Left renal pelvis (tissue), 4 donors: Measurements from ENCODE around the gene BLVRB. TPM values are rescaled to one million over a fixed set of nuclear protein-coding genes. Genes with fewer than 3 reads are reported as not detected.
"Not testable (repeated sequence)": the region's sequence is repeated elsewhere in the genome, so short reads cannot be mapped to it uniquely, and the experiment has no call there.

ENCODE experiments used
- DNase-seq, 4 donors: peaks; one replicate each; pipeline ENCODE4 v3.0.0-alpha.2; 2013; ENCODE audit warnings: low read depth in 4 of 4, low spot score in 3 of 4
- polyA plus RNA-seq, 4 donors: library from polyadenylated mRNA; unstranded; fragments of 120-200 nt; gene quantifications; one replicate each; pipeline ENCODE4 v1.2.1, GENCODE V29; 2013; ENCODE audit not compliant: insufficient read length in 4 of 4

The BLVRB gene
- polyA plus RNA-seq, 4 donors, result 38.3 to 81.1 (median 46.6) TPM

- DNase-seq, result no peak
Measured at GRCh38 chr19:40453151-40453735, 12.3 kb downstream of the BLVRB start.

- DNase-seq, result no peak
Measured at GRCh38 chr19:40452016-40452415, 13.5 kb downstream of the BLVRB start.

GRCh38 chr19:40450664-40451063 lies 14.9 kb downstream of the BLVRB start:
- no peak for DNase-seq

- DNase-seq, result no peak
Measured at GRCh38 chr19:40449506-40449905, 16.0 kb downstream of the BLVRB start.

GRCh38 chr19:40446263-40446784 lies 19.2 kb downstream of the BLVRB start:
- DNase-seq, result no peak

GRCh38 chr19:40445780-40446262 lies 19.7 kb downstream of the BLVRB start:
- DNase-seq, result peak in 1 of 4 donors; percentile 43

- DNase-seq, result no peak
Measured at GRCh38 chr19:40444825-40445312, 20.7 kb downstream of the BLVRB start.

- DNase-seq, result peak; percentile 92 to 97 (median 92)
Measured at GRCh38 chr19:40444000-40444824, 21.3 kb downstream of the BLVRB start, which contains the start of gene SERTAD3. Gene SERTAD3, minus strand, starts transcription at chr19:40444335. Its CDS starts 2,255 bp downstream, at chr19:40442080.

- peak; percentile 96 to 99 (median 99) for DNase-seq
Measured at GRCh38 chr19:40443131-40443999, 22.2 kb downstream of the BLVRB start.

GRCh38 chr19:40442328-40443130 lies 23.0 kb downstream of the BLVRB start:
- no peak for DNase-seq

- no peak for DNase-seq
Measured at GRCh38 chr19:40441719-40442253, 23.8 kb downstream of the BLVRB start.

- DNase-seq, result no peak
Measured at GRCh38 chr19:40438284-40438683, 27.3 kb downstream of the BLVRB start.

- peak; percentile 83 to 89 (median 86) for DNase-seq
Measured at GRCh38 chr19:40433391-40434216, 31.9 kb downstream of the BLVRB start.

- DNase-seq, result not testable (repeated sequence)
Measured at GRCh38 chr19:40432760-40433159, 32.8 kb downstream of the BLVRB start.

GRCh38 chr19:40431698-40432097 lies 33.8 kb downstream of the BLVRB start:
- no peak for DNase-seq

GRCh38 chr19:40430242-40430641 lies 35.3 kb downstream of the BLVRB start:
- DNase-seq, result not testable (repeated sequence)

- not testable (repeated sequence) for DNase-seq
Measured at GRCh38 chr19:40428197-40428596, 37.3 kb downstream of the BLVRB start.
